Effector memory CD8-positive, alpha-beta T cell (primary cell): ENCODE results near the gene TAS1R1.
A peak's percentile ranks its signal among the peaks of the same experiment; 100 is the strongest.

ENCODE experiments used
- ATAC-seq: fragments of 150-1000 bp; cut with Tn5 transposase; replicated peaks from 2 replicates; pipeline ENCODE4 v1.10.0; 2021; ENCODE audit warnings: mild to moderate bottlenecking, moderate library complexity
- DNase-seq, 3 experiments: peaks; one replicate each; pipeline ENCODE4 v3.0.0; 2021
- H3K27ac Mint-ChIP-seq, 2 donors: one replicate each; pipeline ENCODE4 v1.8.0; 2022; ENCODE audit warnings: mild to moderate bottlenecking in 2 of 2, mixed read lengths in 2 of 2, moderate library complexity in 2 of 2
- H3K27me3 Mint-ChIP-seq, 2 donors: one replicate each; pipeline ENCODE4 v1.8.0; 2022; ENCODE audit warnings: mixed read lengths in 2 of 2
- H3K36me3 Mint-ChIP-seq: one replicate; pipeline ENCODE4 v1.8.0; 2022; ENCODE audit warnings: mild to moderate bottlenecking, moderate library complexity, mixed read lengths; ENCODE audit not compliant: insufficient read depth
- H3K4me1 Mint-ChIP-seq, 2 donors: one replicate each; pipeline ENCODE4 v1.8.0; 2022; ENCODE audit warnings: low read depth in 2 of 2, mixed read lengths in 2 of 2
- H3K4me3 Mint-ChIP-seq, 2 donors: one replicate each; pipeline ENCODE4 v1.8.0; 2022; ENCODE audit warnings: mild to moderate bottlenecking in 2 of 2, mixed read lengths in 2 of 2, moderate library complexity in 2 of 2
- H3K9me3 Mint-ChIP-seq, 2 donors: one replicate each; pipeline ENCODE4 v1.8.0; 2022; ENCODE audit warnings: mixed read lengths in 2 of 2

The TAS1R1 gene

DNA sequence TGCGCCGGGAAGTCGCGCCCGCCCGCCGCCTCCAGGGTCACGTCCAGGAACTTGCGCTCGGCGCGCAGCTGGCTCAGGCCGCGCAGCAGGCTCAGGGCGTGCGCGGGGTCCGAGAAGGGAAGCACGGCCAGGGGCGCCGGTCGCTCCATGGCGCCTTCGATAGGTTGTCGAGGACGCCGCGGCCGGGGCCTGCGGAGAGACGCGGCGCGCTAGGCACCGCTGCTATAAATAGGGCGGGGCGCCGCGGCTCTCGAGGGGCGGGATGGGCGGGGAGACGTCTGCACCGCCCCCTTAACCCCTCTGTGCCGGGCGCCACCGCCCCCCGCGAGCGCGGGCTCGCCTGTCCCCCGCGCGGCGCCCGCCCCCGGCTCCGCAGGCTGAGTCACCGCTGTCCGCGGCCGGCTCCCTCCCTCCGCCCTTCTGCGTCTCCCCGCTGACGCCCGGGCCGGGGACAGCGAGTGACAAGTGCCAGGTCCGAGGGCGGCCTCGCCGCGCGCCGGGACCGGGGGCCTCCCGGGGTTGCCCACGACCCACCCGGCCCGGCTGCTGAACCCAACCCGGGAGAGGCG, 47.6 kb downstream of the TAS1R1 start, which contains the start of gene KLHL21:
KLHL21 (minus strand) TSS at position 201 of the 569 bp plus-strand sequence; CDS start at position 149, 52 bp downstream.
- H3K4me1 Mint-ChIP-seq: peaks cover 25 to 34% of the 10 kb centered on the region in 2 donors
- H3K9me3 Mint-ChIP-seq: no peaks in the 10 kb centered on the region
- H3K4me3 Mint-ChIP-seq: peak within 1 kb of the TSS; percentile 94 to 96
- H3K27me3 Mint-ChIP-seq: no peaks in the 10 kb centered on the region
- ATAC-seq (peak; percentile 64), DNase-seq (peak; percentile 76 to 81 (median 79))
- H3K36me3 Mint-ChIP-seq: peaks cover 38% of the 10 kb centered on the region
- peak within 1 kb of the TSS; percentile 92 to 98 for H3K27ac Mint-ChIP-seq

- DNase-seq (peak; percentile 49 to 55 (median 52)), ATAC-seq (peak; percentile 49)
- H3K27ac Mint-ChIP-seq: peak overlapping the region; percentile 91 to 98
- no peaks in the 10 kb centered on the region for H3K9me3 Mint-ChIP-seq
- H3K4me3 Mint-ChIP-seq: peak overlapping the region; percentile 84 to 86
- peaks cover 25 to 31% of the 10 kb centered on the region in 2 donors for H3K4me1 Mint-ChIP-seq
- H3K36me3 Mint-ChIP-seq: peaks cover 32% of the 10 kb centered on the region
- no peaks in the 10 kb centered on the region for H3K27me3 Mint-ChIP-seq
Measured at GRCh38 chr1:6603238-6603914, 48.3 kb downstream of the TAS1R1 start.

GRCh38 chr1:6603915-6604558, 48.9 kb downstream of the TAS1R1 start:
- Mint-ChIP-seq H3K9me3 (no peaks in the 10 kb centered on the region), H3K36me3 (peaks cover 27% of the 10 kb centered on the region), H3K27me3 (no peaks in the 10 kb centered on the region), H3K4me1 (peaks cover 25 to 31% of the 10 kb centered on the region in 2 donors), H3K4me3 (peak overlapping the region; percentile 84 to 86), H3K27ac (peak overlapping the region; percentile 91 to 98)
- DNase-seq: no peak
- ATAC-seq: no peak

- Mint-ChIP-seq H3K27me3 (no peaks in the 10 kb centered on the region), H3K4me1 (peaks cover 13 to 15% of the 10 kb centered on the region in 2 donors), H3K9me3 (no peaks in the 10 kb centered on the region), H3K36me3 (peaks cover 13% of the 10 kb centered on the region), H3K4me3 (peak overlapping the region; percentile 90 to 93), H3K27ac (peak overlapping the region; percentile 81)
- ATAC-seq: peak; percentile 34
- DNase-seq: no peak
Measured at GRCh38 chr1:6612641-6613360, 57.7 kb downstream of the TAS1R1 start.

- ATAC-seq (peak; percentile 95), DNase-seq (peak; percentile 99)
- Mint-ChIP-seq H3K27ac (peak within 1 kb of the TSS; percentile 81), H3K27me3 (no peaks in the 10 kb centered on the region), H3K9me3 (no peaks in the 10 kb centered on the region), H3K4me1 (peaks cover 13 to 15% of the 10 kb centered on the region in 2 donors), H3K36me3 (peaks cover 13% of the 10 kb centered on the region), H3K4me3 (peak within 1 kb of the TSS; percentile 90 to 93)
Measured at GRCh38 chr1:6613361-6614018, 58.4 kb downstream of the TAS1R1 start, which contains the start of gene PHF13. Gene PHF13 (plus strand): TSS chr1:6613731. CDS start chr1:6614067, 336 bp downstream.

DNA sequence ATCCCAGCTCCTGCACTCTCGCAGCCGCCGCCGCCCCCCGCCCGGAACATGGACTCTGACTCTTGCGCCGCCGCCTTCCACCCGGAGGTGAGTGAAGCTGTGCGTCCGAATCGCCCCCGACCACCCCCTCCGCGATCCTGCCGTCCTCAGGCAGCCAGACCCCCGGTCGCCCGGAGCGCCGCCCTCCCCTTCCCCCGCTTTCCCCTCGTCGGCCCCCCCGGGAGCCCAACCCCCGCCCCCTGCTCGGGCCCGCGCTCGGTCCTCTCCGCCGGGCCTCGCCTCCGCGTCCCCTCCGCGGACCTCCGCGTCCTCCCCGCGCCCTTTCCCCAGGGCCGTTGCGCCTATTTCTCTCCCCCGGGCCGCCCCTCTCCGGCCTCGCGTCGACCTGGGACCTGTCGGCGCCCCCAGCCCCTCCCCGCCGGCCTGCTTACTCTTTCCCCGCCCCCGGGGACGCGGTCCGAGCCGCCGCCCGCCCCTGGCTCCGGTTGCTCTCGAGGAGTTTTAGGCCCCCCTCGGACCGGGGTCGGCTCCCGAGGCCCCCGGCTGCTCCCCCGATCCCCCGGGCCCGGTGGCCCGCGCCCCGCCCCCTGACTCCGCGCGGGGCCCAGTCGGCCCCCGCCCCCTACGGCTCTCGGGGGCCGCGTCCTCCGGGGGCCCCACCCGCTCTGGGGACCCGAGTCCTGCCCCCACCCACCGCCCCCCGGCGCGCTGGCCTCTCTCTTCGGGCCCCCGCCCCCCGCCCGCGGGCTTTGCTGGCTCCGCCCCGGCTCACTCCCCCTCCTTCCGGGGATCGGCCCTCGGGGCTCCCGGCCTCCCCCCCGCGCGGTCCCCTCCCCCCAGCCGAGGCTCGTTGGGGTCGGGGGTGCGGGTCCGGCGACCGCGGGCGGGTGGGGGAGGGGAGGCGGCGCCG, 59.2 kb downstream of the TAS1R1 start:
- H3K27me3 Mint-ChIP-seq: no peaks in the 10 kb centered on the region
- no peak for ATAC-seq
- H3K27ac Mint-ChIP-seq: peak overlapping the region in 1 of 2 donors; percentile 81
- no peaks in the 10 kb centered on the region for H3K9me3 Mint-ChIP-seq
- peaks cover 19% of the 10 kb centered on the region for H3K36me3 Mint-ChIP-seq
- DNase-seq: peak in 2 of 3 experiments; percentile 22 to 24
- H3K4me3 Mint-ChIP-seq: peak overlapping the region; percentile 90 to 93
- peaks cover 13 to 15% of the 10 kb centered on the region in 2 donors for H3K4me1 Mint-ChIP-seq

- Mint-ChIP-seq H3K4me1 (peaks cover 13 to 16% of the 10 kb centered on the region in 2 donors), H3K36me3 (peaks cover 19% of the 10 kb centered on the region), H3K27me3 (no peaks in the 10 kb centered on the region), H3K9me3 (no peaks in the 10 kb centered on the region), H3K27ac (peak overlapping the region in 1 of 2 donors; percentile 71), H3K4me3 (peak overlapping the region; percentile 62 to 68)
- DNase-seq: no peak
- ATAC-seq: no peak
Measured at GRCh38 chr1:6614929-6615785, 60.0 kb downstream of the TAS1R1 start.

- Mint-ChIP-seq H3K4me3 (no peak overlapping the region), H3K36me3 (peaks cover 27% of the 10 kb centered on the region), H3K9me3 (no peaks in the 10 kb centered on the region), H3K27ac (no peak overlapping the region), H3K27me3 (no peaks in the 10 kb centered on the region), H3K4me1 (peaks cover 5 to 8% of the 10 kb centered on the region in 2 donors)
- DNase-seq (no peak), ATAC-seq (no peak)
Measured at GRCh38 chr1:6619045-6619444, 63.9 kb downstream of the TAS1R1 start.

DNA sequence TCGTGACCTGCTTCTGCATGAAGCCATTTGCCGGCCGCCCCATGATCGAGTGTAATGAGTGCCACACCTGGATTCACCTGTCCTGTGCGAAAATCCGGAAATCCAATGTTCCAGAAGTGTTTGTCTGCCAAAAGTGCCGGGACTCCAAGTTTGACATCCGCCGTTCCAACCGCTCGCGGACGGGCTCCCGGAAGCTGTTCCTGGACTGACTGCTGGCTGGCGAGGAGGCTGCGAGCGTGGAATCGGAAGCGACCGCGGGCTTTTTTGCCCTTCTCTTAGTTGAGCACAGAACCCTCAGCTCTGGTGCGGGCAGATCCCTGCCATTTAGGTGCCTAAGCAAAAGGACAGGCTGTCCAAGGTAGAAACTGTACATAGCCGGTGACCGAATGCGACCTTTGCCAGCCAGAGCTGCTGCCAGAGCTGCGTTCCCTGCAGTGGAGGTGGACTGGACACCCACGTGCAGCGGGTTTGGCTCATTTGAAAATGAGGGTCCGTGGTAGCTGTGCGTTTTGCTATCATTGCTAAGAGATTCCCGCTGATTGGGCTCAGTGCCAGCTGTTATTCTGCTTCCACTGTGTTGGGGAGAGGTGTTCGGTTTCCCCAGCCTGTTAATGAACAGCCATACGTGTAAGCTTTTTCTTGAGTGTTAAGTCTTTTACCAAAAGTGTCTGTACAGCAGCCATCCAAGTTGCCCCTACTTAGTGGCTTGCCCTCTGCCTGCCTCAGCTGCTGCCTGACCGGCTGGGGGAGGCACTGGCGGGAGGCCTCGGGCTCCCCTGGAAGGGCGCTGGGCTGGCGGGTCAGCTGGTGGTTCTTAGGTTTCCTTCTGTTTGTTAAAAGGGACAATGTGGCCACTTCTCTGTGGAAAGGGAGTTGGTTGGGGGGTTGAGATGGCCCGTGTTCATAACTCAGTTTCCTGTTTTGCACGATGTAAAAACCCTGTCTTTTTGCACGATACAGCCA, 66.6 kb downstream of the TAS1R1 start:
- Mint-ChIP-seq H3K27ac (no peak overlapping the region), H3K4me3 (no peak overlapping the region), H3K9me3 (no peaks in the 10 kb centered on the region), H3K27me3 (no peaks in the 10 kb centered on the region), H3K4me1 (peaks cover 13 to 20% of the 10 kb centered on the region in 2 donors), H3K36me3 (peaks cover 28% of the 10 kb centered on the region)
- DNase-seq (no peak), ATAC-seq (no peak)

DNA sequence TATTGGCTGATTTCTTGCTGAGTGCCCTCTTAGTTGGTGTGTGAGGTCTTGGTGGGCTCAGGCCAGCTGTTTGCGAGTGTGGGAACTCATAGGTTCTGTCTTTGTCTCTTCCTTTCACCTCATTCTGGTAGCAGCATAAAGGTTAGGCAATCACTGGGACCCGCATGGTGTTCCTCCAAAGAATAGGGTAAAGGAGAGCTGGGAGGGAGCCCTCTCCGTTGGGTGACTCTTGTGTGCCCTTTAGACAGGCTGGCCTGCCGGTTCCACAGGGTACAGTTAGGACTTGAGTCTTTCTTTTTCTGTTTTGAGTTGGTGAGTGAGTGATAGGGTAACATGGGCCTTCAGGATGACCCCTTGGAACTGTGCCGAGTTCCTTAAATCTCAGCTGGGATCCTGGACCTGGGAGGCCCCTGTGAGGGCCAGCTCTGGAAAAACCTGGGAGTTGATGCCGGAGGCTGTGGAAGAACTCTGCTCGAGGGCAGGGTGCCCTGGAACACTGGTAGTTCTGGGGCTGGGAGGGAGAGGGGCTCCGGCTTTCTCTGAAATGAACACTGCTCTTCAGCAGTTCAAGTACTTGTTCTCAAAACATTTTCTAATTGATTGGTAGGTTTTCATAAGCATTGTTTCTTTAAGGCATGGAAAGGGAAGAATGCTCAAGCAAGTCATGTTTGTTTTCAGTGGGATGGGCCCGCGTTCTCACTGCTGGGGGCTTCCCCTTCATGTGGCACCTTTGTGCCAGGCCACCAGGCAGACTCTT, 67.5 kb downstream of the TAS1R1 start:
- Mint-ChIP-seq H3K4me3 (no peak overlapping the region), H3K9me3 (no peaks in the 10 kb centered on the region), H3K27ac (no peak overlapping the region), H3K27me3 (no peaks in the 10 kb centered on the region), H3K4me1 (peaks cover 22 to 28% of the 10 kb centered on the region in 2 donors), H3K36me3 (peaks cover 24% of the 10 kb centered on the region)
- no peak for DNase-seq
- ATAC-seq: no peak
